ENCODE data around the gene GABBR2.

- TF ChIP-seq POLR2A (IDR thresholded peaks at IDR 0.05) (no peak), EP300 (IDR thresholded peaks at IDR 0.05) (no peak)
Measured at GRCh38 chr9:98491231-98491651, 217.5 kb downstream of the GABBR2 start.

Measured in suprapubic skin (tissue), 2 donors.